GM19463 (cell line): ENCODE results near the gene SRCAP.
"Not testable (repeated sequence)": the region's sequence is repeated elsewhere in the genome, so short reads cannot be mapped to it uniquely, and the experiment has no call there.

ENCODE experiments used
- ATAC-seq: cut with Tn5 transposase; IDR thresholded peaks from one replicate; pipeline ENCODE4 v1.9.1; 2021; ENCODE audit warnings: mild to moderate bottlenecking, moderate library complexity; ENCODE audit not compliant: unreplicated experiment

SRCAP gene

DNA sequence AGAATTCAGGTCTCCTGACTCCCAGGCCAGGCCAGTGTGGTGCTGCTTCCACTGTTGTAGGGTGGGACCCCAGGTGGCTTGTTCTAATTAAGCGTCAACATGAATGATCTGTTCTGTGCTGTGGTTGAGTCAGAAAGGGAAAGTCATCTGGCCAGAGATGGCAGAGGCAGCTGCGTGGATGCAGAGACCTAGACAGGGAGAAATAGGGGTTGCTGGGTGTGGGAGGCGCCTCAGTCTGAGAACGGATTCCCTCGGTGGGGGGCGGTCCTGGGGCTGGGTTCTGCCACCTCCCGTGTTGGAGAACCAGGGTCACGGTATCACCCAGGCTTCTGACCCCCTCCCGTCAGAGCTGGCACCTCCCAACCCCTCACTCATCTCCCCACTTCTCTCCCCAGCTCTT is 35.2 kb upstream of the SRCAP start:
- no peak for ATAC-seq

DNA sequence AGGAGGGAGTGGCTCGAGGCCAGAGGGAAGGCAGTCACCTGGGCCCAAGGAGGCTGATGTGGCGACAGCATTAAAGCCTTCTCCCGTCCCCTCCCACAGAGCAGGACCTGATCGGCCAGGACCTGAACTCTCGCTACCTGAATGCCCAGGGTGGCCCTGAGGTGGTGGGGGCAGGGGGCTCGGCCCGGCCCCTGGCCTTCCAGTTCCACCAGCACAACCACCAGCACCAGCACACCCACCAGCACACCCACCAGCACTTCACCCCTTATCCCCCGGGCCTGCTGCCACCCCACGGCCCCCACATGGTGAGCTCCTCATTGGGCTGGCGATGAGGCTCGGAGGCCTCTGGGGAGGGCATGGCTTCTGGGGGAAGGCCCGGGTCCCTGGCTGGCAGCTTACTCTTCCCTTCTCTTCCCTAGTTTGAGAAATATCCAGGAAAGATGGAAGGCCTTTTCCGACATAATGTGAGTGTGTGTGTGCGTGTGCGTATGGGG is 34.3 kb upstream of the SRCAP start:
- no peak for ATAC-seq

DNA sequence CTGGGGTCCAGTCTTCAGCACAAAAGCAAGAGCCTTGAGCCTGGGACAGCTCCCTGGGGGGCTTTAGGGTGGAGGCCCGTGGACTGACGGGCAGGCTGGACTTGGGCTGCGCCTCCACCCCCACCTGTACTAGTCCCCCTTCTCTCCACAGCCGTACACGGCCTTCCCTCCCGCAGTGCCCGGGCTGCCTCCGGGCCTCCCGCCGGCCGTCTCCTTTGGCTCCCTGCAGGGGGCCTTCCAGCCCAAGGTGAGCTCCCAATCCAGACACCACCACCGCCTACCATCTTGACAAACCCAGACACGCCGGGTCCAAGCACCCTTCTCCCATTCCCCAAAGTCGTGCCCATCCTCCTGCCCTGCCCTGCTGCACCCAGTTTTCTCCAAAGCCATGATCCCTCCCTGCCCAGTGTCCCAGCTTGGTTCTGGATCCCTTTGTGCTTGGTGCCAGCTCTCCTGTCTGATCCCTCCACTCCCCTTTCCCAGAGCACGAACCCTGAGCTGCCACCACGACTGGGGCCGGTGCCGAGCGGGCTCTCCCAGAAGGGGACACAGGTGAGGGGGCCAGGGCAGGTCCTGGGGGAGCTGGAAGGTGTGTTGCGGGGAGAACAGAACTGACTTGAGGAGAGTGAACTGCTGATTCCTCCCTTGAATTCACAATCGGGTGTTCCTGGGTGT is 33.7 kb upstream of the SRCAP start:
- ATAC-seq, result no peak

DNA sequence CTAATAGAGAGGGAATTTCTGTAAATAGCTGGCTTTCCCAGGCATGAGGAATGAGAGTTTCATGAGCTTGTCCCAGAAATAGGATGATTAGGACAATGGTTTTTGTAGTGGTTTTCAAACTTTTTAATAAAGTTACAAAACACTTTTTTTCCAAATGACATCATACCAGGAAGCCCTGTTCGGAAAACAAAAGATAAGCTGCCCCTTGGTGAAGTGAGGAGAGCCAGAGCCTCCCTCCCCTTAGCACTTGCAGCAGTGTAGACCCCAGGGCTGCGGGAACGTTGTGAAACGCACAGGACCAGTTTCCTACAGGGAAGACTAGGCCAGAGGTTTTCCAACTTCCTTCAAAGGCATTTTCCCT is 33.2 kb upstream of the SRCAP start:
- ATAC-seq, result no peak

DNA sequence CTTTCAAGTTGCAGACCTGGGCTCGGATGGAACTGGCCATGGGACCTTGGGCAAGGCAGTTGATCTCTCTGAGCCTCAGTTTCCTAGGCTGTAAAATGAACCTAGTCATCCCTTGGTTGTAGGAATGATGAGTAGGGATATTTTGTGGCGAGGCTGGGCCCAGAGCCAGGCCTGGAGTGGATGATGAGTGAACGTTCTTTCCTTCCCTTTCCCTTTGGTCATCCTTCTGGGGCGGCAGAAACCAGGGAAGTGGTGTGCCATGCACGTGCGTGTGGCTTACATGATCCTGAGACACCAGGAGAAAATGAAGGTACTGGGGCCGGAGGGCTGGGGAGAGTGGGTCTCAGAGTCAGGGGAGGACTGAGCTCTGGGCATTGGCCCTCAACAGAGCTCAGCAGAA is 32.3 kb upstream of the SRCAP start:
- no peak for ATAC-seq

DNA sequence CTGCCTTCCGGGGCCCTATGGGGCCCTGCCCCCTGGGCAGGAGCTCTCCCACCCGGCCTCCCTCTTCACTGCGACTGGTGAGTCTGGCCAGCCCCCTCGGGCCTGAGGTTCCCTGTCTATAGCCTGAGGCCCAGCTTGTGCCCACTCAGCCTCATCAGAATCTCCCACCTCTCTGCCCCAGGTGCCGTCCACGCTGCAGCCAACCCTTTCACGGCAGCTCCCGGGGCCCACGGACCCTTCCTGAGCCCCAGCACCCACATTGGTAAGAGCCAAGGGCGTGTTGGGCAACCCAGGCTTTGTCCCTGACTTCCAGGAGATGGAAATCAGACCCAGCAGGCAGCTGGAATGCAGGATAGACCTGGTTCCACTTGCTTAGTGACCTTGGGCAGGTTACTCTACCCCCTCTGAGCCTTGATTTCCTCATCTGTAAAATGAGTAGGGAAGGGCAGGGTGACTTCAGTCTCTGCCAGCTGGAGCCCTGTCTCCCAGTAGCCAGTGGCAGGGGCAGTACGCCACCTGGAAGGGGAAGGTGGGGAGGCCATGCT is 31.5 kb upstream of the SRCAP start:
- no peak for ATAC-seq

DNA sequence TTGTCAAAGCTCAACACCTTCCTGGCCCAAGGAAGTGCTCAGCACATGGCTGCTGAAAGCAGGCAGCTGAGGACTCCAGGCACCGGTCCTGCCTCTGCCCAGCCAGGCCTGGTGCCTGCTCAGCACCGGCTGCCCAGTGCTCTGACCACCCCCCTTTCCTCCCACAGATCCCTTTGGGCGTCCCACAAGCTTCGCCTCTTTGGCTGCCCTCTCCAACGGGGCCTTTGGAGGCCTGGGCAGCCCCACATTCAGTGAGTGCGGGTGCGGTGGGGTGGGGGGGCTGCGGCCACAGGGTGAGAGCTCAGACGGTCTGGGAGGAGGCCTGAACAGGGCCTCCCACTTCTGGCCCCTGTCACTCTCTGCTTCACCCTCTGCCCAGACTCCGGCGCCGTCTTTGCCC is 30.6 kb upstream of the SRCAP start:
- no peak for ATAC-seq

DNA sequence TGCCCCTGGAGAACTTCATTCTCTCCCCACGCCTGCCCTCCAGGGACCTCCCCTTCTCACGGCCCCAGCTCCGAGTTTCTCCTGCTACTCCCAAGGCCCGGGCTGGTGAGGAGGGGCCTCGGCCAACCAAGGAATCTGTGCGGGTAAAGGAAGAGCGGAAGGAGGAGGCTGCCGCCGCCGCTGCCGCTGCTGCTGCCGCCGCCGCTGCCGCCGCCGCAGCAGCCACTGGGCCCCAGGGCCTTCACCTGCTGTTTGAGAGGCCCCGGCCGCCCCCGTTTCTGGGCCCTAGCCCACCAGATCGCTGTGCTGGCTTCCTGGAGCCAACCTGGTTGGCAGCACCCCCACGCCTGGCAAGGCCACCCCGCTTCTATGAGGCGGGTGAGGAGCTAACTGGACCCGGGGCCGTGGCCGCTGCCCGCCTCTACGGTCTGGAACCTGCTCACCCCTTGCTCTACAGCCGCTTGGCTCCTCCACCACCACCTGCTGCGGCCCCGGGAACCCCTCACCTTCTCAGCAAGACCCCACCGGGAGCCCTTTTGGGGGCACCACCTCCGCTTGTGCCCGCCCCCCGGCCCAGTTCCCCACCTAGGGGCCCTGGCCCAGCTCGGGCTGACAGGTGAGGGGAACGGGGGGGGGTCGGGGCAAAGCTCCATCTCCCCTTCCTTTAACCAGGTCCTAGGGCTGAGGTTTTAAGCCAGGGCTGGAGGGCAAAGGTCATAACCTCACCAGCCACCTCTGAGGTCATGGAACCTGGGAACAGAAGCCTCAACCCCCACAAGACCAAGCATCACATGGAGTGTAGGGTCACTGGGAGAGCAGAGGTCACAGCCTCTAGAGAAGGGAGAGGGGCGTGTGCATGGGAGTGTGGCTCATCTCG is 29.7 kb upstream of the SRCAP start:
- no peak for ATAC-seq

DNA sequence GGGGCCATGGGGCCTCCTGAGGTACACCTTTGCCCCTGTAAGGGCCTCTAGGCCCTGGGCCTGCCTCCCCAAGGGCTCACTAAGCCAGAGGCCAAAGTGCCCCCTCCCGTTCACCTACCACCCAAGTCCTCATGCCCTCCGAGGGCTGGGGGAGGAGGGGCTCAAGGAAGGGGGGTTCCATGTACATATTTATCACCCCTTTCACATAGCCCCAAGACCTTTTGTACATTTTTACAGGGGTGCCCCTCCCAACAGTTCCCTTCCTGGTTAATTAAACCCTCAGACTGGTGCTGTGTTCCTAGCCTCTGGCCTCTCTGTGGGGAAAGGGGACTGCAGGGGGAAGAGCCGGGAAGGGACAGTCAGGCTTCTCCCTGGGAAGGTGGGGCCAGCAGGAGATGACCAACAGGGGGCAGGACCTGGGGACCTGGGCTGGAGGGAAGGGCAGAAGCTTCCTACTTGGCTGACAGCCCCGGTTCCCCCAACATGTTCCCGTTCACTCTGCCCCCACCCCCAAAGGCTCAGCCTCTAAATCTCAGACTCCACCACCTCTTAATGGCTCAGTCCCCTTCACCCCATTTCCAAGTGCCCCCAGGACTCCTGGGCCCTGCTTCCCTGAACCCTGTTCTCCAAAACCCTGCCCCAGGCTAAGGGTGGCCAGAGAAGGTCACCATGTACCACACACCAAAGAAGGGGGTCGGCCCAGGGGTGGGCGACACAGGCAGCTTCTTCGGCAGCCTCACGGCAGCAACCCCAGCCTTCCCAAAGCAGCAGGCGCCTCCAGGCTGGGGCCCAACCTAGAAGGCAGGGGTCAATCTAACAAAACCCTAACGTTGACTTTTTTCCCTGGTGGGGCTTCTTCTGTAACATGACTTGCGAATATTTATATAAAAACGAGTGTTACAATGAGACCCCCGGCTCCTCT is 28.8 kb upstream of the SRCAP start:
- no peak for ATAC-seq

DNA sequence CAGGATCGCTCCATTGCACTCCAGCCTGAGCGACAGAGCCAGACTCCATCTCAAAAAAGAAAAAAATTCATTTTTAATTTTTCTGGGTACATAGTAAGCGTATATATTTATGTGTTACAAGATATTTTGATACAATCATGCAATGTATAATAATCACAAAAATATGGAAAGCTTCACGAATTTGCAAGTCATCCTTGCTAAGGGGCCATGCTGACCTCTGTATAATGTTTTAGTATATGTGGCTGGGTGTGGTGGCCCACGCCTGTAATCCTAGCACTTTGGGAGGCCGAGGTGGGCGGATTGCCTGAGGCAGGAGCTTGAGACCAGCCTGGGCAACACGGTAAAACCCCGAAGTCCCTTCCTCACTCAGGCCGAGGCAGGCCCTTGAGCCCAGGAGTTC is 23.8 kb upstream of the SRCAP start:
- no peak for ATAC-seq

DNA sequence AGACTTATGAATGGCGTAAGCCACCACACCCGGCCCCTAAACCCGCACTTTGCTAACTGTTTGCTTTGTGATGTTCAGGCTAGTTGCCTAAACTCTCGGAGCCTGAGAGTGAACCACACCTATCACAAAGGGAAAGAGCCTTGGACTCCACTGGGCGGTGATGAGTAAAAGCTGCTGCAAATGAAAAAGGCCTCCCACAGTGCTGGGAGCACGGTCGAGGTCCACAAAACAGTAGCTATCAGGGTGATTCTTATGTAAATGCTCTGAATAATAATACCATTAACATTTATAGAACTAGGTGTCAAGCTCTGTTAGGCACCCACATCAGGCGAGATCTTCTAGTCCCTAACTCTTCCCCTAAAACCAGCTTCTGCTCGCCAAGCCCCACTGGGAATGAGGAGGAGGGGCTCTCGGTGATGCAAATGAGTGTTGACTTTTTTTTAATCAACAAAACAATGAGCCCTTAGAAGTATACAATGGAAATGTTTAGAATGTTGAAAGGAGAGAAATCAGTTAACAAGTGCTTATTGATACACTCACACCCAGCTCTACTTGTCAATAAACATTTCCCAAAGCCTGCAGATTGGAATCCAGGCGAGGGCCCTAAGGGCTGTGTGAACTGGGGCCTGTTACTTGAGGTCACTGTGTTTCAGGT is 20.9 kb upstream of the SRCAP start:
- no peak for ATAC-seq

DNA sequence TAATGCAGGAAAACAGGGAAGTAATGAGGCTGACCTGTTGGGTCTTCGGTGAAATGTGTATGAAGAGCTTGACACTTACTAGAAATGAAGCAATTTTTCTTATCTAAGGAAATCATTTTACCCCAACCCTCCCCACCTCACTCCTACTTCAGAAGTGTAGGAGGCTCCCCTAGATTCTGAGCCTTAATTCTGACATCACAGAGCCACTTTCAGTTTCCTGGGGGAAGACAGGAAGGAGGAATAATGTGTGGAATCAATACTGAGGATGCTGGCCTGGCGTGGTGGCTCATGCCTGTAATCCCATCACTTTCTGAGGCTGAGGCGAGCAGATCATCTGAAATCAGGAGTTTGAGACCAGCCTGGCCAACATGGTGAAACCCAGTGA is 20.4 kb upstream of the SRCAP start:
- ATAC-seq, result no peak

DNA sequence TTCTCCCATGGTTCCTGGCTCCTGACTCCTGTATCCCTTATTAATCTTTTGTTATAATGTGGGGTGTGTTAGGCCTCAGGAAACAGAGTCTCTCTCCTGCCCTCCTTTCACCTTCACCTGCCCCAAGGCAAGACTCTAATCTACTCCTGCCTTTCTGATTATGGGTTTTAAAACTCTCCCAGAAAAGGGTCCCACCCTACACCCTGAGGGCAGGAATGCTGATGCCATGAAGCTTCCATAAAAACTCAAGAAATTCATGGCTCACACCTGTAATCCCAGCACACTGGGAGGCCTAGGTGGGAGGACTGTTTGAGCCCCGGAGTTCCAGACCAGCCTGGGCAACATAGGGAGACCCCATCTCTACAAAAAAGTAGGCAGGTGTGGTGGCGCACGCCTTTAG is 18.6 kb upstream of the SRCAP start:
- no peak for ATAC-seq

DNA sequence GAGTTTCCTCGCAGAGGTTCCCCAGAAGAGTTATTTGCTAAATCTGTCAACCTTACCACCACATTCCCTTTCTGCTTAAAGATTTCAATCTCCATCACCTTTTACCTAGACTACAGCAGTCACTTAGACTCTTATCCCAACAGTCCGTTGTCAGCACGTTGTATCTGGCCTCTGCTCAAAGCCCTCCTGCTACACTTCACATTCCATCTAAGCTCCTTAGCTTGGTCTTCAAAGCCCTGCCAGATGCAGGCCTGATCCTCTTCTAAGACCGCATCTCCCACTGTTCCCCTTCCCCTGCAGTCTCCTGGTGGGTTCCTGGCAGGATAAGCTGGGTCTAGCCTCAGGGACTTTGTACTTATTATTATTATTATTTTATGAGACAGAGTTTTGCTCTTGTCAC is 10.3 kb upstream of the SRCAP start:
- ATAC-seq, result no peak

DNA sequence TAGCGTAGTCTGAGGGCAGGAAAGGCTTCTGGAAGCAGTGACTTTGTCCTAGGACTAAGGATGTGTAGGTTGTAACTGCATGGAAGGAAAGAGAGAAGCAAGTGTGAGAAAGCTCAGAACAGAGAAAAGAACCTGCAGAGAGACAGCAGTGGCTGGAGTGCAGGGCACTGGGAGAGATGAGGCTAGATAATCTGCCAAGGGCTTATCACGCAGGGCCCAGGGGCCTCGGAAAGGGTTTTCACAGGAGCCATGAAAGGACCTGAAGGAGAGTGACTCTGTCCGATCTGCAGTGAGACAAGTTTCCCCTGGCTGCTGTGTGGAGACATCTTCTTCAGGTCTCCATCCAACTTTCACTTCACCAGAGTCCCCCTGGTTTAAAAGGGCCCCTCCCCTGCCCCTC is 7.1 kb upstream of the SRCAP start:
- no peak for ATAC-seq

DNA sequence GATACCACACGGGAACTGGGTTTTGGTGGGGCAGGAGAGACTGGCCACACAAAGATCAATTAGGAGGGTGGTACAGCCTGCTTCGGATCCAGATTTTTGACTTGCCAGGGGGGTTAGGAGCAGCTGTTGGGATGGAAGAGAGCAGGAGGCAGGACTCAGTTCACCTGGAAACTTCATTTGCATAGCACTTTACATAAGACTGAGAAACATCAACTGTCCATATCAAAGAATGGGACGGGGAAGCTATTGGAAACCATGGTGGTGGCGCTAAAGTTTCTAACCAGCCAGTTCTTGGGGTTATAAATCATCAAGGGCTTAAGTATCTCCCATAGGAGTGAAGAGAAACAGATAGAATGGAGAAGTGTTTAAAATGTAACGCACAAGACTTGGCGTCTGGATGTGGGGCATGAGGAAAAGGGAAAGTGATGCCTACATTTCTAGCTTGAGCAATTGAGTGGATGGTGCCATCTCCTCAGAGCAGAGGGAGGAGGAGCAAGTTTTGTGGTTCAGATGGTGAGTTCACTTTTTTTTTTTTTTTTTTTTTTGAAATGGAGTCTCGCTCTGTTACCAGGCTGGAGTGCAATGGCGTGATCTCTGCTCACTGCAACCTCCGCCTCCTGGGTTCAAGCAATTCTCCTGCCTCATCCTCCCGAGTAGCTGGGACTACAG is 6.4 kb upstream of the SRCAP start:
- ATAC-seq, result no peak

DNA sequence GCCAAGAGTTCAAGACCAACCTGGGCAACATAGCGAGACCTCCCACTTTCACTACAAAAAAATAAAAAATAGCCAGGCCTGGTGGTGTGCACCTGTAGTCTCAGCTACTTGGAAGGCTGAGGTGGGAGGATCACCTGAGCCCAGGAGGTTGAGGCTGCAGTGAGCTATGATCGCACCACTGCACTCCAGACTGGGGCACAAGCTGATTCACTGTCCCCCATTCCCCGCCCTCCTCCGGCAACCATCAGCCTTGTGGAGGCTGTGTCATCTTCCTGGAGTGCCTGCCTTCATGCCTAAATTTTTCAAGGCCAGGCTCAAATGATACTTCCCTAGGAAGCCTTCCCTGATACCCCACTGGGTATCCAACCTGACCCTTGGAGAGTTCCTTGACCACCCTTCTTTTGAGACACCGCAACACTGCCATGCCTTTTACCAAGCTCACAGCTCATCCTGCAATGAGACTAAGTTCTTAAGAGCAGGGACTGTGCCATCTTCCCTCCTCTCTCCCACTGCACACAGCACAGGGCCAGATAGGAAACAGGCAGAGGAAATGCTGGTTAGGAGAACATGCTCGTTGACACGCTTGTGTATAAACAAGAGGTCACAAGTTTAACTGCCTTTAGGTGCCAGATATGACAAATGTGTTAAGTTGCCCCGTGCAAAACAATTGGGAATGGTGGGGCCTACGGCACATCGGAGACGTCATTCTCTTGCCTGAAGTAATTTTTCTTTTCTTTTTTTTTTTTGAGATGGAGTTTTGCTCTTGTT is 3.9 kb upstream of the SRCAP start:
- ATAC-seq, result no peak

DNA sequence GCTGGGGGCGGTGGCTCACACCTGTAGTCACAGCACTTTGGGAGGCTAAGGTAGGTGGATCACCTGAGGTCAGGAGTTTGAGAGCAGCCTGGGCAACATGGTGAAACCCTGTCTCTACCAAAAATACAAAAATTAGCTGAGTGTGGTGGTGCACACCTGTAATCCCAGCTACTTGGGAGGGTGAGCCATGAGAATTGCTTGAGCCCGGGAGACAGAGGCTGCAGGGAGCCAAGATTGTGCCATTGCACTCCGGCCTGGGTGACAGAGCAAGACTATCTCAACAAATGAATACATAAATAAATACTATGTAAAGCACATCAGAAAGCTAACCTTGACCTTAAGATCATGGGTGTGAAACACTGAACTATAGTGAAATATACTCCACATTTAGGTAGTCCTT is 2.3 kb upstream of the SRCAP start:
- not testable (repeated sequence) for ATAC-seq
